ENCODE measurements around the gene CAT.

Gene CAT

DNA sequence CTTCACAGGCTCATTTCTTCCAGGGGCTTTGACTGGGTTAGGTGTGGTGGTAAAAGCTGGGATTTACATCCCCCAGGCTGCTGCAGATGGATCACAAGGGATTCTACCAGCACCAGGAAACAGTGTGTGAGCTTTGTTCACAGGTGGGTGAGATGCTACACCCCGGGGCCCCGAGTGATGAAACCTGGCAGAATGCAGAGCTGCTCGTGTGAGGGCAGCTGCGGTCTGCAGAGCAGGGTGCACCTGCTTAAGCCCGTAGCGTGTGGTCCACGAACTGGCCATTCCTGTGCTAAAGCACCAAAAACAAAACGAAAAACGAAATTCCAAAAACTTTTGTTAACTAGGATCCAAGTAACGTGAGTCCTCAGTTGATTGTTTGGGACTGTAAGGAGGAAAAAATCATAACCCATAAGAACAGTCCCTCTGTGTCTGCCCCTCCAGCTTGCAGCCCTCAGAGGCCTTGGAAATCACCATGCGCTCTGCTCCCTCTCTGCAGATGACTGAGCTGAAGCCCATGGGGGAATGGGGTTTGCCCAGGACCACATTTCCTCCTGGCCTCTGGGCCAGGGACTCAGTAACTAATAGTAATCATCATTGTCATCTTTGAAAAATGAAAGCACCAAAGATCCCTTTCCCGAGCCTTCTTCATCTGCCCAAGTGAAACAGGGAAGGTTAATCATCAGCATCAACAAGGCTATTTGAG, 50.3 kb downstream of the CAT start:
- TF ChIP-seq, protein P1, sequence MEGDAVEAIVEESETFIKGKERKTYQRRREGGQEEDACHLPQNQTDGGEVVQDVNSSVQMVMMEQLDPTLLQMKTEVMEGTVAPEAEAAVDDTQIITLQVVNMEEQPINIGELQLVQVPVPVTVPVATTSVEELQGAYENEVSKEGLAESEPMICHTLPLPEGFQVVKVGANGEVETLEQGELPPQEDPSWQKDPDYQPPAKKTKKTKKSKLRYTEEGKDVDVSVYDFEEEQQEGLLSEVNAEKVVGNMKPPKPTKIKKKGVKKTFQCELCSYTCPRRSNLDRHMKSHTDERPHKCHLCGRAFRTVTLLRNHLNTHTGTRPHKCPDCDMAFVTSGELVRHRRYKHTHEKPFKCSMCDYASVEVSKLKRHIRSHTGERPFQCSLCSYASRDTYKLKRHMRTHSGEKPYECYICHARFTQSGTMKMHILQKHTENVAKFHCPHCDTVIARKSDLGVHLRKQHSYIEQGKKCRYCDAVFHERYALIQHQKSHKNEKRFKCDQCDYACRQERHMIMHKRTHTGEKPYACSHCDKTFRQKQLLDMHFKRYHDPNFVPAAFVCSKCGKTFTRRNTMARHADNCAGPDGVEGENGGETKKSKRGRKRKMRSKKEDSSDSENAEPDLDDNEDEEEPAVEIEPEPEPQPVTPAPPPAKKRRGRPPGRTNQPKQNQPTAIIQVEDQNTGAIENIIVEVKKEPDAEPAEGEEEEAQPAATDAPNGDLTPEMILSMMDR (IDR thresholded peaks at IDR 0.05; ENCODE audit: low read depth, low read length), result no peak
- DNase-seq (ENCODE audit: extremely low read depth, low read depth), result no peak

DNA sequence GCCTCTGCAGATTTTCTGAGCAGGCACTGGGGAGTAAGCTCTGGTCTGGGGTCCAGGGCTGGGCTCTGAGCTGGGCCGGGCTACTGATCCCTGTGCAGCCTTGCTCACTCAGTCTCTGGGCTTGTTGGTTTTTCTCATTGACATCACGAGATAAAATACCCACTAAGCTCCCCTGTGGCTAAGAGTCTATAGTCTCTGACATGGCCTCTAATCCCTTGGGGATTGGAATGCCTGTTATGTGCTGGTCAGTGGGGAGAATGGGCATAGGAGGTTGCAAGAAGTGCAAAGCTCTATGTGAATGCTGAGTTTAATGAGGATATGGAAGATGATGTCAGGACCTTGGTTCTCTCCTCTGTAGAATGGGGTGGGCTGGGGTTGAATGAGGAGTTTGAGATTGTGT, 51.6 kb downstream of the CAT start:
- TF ChIP-seq, protein P1 (IDR thresholded peaks at IDR 0.05; ENCODE audit: low read depth, low read length), result no peak
- DNase-seq (ENCODE audit: extremely low read depth, low read depth), result no peak

DNA sequence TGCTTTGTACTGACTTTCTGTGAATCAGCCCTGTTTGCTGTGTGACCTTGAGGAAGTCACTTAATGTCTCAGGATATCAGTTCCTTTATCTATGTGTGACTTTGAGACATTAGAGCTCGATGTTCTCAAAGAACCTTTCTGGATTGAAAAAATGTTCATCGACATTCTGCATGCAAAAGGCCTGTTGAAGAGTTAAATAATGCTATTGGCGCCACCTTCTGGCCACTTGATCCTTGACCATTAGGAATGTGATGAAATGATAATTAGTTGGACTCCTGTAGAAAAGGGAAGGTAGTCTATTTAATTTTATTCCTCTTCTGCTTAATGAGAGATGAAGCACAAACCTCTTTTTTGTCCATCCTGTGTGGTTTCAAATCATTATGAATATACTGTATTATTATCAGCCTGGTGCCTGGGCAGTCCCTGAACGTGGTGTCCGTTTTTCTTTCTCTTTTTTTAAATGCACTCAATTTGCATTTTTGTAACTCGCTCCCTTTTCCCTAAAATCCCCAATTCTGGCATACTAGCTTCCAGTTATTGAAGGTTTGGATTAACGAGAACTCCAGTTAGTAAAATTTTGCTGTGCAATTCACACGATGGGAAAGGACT, 54.2 kb downstream of the CAT start:
- peak; percentile 22 for DNase-seq (ENCODE audit: extremely low read depth, low read depth)
- TF ChIP-seq, protein P1 (IDR thresholded peaks at IDR 0.05; ENCODE audit: low read depth, low read length), result peak; percentile 43

DNA sequence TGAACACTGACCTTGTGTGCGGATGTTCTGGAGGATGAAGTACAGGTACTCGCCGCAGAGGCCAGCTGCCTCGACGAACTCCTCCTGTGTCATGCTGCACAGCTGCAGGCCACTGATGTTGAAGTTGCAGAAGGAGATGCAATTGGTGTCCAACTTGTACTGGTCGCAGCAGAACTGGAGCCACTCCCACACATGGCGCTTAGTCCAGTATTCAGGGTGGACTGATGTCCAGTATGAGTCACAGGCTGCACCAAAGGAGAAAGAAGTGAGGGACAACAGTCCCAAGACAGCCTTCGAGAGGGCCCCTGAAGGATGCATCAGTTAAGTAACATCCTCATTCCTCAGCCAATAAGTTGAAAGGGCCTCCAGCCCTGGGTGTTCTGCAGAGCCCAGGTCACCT, 54.7 kb downstream of the CAT start:
- no peak for DNase-seq (ENCODE audit: extremely low read depth, low read depth)
- TF ChIP-seq, protein P1 (IDR thresholded peaks at IDR 0.05; ENCODE audit: low read depth, low read length), result no peak

DNA sequence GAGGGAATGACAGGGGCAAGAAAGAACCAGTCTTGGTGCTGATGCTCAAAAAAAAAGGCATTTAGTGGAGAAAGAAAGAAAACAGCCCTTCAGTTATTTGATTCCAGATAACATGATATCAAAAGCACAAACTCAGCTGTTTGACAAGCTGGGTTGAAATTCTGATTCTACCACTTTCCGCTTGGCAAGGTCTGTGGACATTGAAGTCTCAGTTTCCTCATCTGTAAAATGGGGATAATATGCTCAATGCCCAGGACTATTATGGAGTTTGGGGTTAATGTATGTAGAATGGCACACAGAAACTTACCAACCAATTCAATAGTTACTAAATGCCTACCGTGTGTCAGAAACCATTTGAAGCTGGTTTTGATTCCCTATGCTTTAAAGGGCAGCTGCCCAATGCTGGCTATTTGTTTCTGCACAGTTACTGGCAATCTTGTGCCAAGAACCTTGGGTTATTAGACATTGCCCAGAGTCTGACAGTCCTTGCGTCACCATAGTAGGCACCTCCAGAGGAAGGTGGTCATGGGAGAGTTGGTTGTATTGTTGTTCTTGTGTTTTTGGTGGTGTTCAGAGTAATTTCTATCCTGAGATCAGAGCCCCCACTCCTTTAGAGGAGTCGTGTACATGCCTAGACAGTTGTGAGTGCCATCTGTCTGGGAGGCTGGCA, 55.3 kb downstream of the CAT start:
- DNase-seq (ENCODE audit: extremely low read depth, low read depth), result no peak

DNA sequence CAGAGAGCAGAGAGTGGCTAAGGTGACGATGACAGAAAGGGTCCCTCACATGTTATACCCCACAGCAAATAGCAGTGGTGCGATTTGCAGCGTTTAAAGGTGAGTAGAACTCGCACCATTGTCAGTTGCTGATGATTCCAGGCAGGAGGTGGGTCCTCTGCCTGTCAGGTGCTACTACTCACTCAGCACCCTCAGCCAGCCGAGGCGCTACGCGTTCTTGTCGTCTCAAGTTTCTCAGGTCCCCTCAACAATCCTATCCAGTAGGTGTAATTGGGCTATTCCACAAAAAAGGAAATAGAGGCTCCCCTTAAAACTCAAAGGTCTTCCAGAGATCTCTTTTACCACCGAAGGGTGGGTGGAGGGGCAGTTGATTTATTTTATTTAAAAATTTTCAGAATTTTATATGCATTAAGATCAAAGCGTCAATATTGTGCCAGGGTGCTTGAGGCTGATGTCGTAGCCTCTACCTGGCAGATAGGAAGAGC, 56.5 kb downstream of the CAT start:
- DNase-seq (ENCODE audit: extremely low read depth, low read depth), result no peak
- TF ChIP-seq, protein P1 (IDR thresholded peaks at IDR 0.05; ENCODE audit: low read depth, low read length), result no peak

More for the DNA sequence above, 55.3 kb downstream of the CAT start:
- TF ChIP-seq, protein P1 (IDR thresholded peaks at IDR 0.05; ENCODE audit: low read depth, low read length), result no peak

All from AG09319 (cell line).